Fibroblast of mammary gland (primary cell): Measurements from ENCODE around the gene TLR7.

ENCODE experiments used
- DNase-seq: peaks from one replicate; pipeline ENCODE4 v3.0.0-alpha.2; 2010; ENCODE audit warnings: low read depth
- H3K4me3 ChIP-seq: 2 replicates; pipeline ENCODE4 v1.5.1; 2011; ENCODE audit warnings: low read depth, mild to moderate bottlenecking, low read length, moderate library complexity; ENCODE audit not compliant: control insufficient read depth
- CTCF ChIP-seq: conservative IDR thresholded peaks from 2 replicates; pipeline ENCODE4 v1.5.1; 2011; ENCODE audit warnings: low read depth, low read length, inconsistent platforms; ENCODE audit not compliant: control insufficient read depth, insufficient read depth

Gene TLR7

DNA sequence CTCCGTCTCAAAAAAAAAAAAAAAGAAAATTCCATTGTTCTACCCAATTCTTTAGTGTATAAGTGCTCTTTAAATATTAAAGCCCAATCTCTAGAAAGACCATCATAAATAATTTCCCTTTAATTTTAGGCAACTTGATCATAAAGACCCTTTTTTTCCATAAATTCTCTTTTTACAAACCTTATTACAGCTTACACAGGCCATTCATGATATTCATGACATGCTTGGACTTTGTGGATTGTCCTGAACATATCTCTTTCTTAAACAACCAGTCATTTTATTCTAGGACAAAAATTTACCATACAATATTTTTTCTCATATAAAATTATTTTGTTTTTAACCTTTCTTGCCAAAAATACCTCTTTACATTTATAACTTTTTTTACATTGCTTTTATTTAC, 70.1 kb downstream of the TLR7 start:
- peak; percentile 26 for DNase-seq
- no peak overlapping the region for H3K4me3 ChIP-seq
- no peak for TF ChIP-seq CTCF
